GM13976 (cell line): Measurements from ENCODE around the gene ACSS1.

ENCODE experiments used
- DNase-seq: peaks from one replicate; pipeline ENCODE4 v3.0.0; 2012; ENCODE audit warnings: low spot score
- CTCF ChIP-seq: IDR thresholded peaks from 2 replicates; pipeline ENCODE4 v1.5.1; 2012; ENCODE audit warnings: borderline replicate concordance, mild to moderate bottlenecking; ENCODE audit not compliant: insufficient read depth; ENCODE audit errors: extremely low read depth, missing control alignments, control extremely low read depth
- in situ Hi-C: fragments of 300-500 bp; cut with MboI; formaldehyde crosslinking; loops from one replicate; pipeline ENCODE4 v1.12.0; 2022; ENCODE audit warnings: low sequenced_read_pairs, mixed read lengths, inconsistent platforms; ENCODE audit not compliant: unreplicated experiment

Gene ACSS1

GRCh38 chr20:24970030-24970553 is 87.8 kb downstream of the ACSS1 start:
- DNase-seq, result no peak
- no peak for TF ChIP-seq CTCF
- in situ Hi-C loops, result no loop called here

- in situ Hi-C loops, result no loop called here
- no peak for DNase-seq
- no peak for TF ChIP-seq CTCF
Observed at GRCh38 chr20:24969186-24970029, 88.5 kb downstream of the ACSS1 start.

GRCh38 chr20:24968278-24968800 is 89.6 kb downstream of the ACSS1 start:
- no peak for DNase-seq
- in situ Hi-C loops, result no loop called here
- TF ChIP-seq CTCF, result no peak

GRCh38 chr20:24966317-24967012 is 91.5 kb downstream of the ACSS1 start:
- TF ChIP-seq CTCF, result no peak
- DNase-seq, result no peak
- in situ Hi-C loops, result no loop called here

GRCh38 chr20:24965065-24965919 is 92.6 kb downstream of the ACSS1 start:
- in situ Hi-C loops, result no loop called here

More at GRCh38 chr20:24965065-24965919, 92.6 kb downstream of the ACSS1 start:
- DNase-seq, result no peak
- no peak for TF ChIP-seq CTCF
